IPS-15b (cell line): Measurements from ENCODE around the gene ARL6IP6.

ENCODE experiments used
- H3K27me3 ChIP-seq: one replicate; pipeline ENCODE4 v1.6.1; 2013; ENCODE audit warnings: low read length; ENCODE audit not compliant: control insufficient read depth, insufficient read depth
- H3K36me3 ChIP-seq: one replicate; pipeline ENCODE4 v1.6.1; 2013; ENCODE audit warnings: low read length; ENCODE audit not compliant: control insufficient read depth, insufficient read depth
- H3K4me1 ChIP-seq: one replicate; pipeline ENCODE4 v1.6.1; 2013; ENCODE audit warnings: mild to moderate bottlenecking, low read length; ENCODE audit not compliant: control insufficient read depth, insufficient read depth
- H3K4me3 ChIP-seq: one replicate; pipeline ENCODE4 v1.5.1; 2013; ENCODE audit warnings: low read depth, low read length
- H3K9ac ChIP-seq: one replicate; pipeline ENCODE4 v1.6.1; 2013; ENCODE audit warnings: low read depth, mild to moderate bottlenecking, low read length
- H3K9me3 ChIP-seq: one replicate; pipeline ENCODE4 v1.6.1; 2013; ENCODE audit warnings: mild to moderate bottlenecking, low read length; ENCODE audit not compliant: control insufficient read depth, insufficient read depth

ARL6IP6 gene

DNA sequence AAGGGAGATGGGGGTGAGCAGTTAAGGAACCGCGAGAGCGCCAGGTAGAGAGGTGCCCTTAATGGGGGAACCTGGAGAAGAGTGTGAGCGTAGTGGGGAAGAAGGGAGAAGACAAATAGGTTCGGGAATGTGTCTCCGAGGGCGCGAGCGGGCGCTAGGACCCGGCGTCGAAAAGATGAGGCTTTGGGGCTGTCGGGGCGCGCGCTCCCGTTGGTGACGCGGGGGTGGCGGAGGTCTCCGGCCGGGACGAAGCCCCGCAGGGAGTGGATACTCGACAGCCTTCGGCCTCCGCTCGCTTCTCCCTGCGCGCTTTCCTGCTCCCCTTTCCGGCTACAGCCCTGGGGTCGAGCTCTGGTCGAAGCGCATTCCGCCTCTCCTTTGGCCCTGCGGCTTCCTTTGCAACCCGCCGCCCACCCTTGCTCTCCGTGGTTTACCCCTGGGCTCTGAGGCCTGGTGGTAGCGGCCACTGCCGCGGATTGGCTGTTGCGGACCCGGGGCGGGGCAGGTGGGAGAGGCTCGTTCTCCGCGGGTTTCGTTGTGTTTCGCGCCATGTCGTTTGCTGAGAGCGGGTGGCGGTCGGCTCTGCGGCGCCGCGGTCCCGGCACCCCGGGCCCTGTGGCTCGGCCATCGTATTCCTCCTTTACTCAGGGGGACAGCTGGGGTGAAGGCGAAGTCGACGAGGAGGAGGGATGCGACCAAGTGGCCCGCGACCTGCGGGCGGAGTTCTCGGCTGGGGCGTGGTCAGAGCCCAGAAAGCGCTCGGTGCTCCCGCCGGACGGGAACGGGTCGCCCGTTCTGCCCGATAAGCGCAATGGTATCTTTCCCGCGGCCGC, at the start of gene ARL6IP6:
TSS of gene ARL6IP6 (plus strand) at position 545 of the 833 bp plus-strand sequence. CDS start at position 550, 5 bp downstream.
- Histone ChIP-seq H3K4me1 (peaks cover 4% of the 10 kb centered on the region), H3K4me3 (peak within 1 kb of the TSS; percentile 98), H3K9ac (peak within 1 kb of the TSS; percentile 99), H3K9me3 (no peaks in the 10 kb centered on the region), H3K36me3 (no peaks in the 10 kb centered on the region), H3K27me3 (no peaks in the 10 kb centered on the region)

DNA sequence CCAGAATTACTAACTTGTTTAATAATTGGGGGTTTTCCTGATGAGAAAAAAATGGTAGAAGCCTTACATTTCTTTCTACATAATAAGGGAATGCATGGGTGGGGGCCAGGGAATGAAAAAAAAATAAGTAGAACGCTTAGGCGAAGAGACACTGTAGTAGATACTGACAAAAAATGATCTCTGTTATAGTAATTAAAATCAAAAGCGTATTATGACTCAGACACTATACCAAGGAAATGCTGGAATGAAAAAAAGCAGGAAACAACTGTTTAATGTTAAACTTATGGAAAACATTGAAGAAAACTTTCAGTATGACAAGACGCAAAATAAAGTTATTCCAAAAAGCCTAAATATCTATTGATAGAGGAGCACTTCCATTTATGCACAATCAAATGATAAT, 44.1 kb upstream of the ARL6IP6 start:
- no peaks in the 10 kb centered on the region for H3K9me3 ChIP-seq
- H3K4me3 ChIP-seq = no peak overlapping the region
- peaks cover 5% of the 10 kb centered on the region for H3K36me3 ChIP-seq
- H3K27me3 ChIP-seq = no peaks in the 10 kb centered on the region
- H3K9ac ChIP-seq = no peak overlapping the region
- no peaks in the 10 kb centered on the region for H3K4me1 ChIP-seq

DNA sequence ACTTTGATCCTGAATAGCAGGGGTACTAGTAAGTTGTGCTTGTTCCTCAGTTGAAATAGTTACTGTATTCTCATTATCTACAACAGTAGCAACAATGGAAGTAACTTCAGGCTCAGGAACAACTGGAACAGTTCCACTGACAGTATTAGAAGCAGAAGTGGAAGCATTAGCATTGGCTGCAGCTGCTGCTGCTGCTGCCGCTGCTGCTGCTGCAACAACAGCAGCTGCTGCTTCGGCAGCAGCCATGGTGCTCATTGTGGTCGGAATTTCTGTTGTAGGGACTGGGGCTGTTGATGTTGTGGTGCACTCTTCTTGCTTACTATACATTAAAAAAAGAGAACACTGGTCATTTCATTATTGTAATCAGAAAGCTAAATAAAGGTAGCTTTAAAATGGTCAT, 42.0 kb upstream of the ARL6IP6 start:
- Histone ChIP-seq H3K9me3 (no peaks in the 10 kb centered on the region), H3K9ac (no peak overlapping the region), H3K27me3 (no peaks in the 10 kb centered on the region), H3K36me3 (peaks cover 5% of the 10 kb centered on the region), H3K4me3 (no peak overlapping the region), H3K4me1 (no peaks in the 10 kb centered on the region)

DNA sequence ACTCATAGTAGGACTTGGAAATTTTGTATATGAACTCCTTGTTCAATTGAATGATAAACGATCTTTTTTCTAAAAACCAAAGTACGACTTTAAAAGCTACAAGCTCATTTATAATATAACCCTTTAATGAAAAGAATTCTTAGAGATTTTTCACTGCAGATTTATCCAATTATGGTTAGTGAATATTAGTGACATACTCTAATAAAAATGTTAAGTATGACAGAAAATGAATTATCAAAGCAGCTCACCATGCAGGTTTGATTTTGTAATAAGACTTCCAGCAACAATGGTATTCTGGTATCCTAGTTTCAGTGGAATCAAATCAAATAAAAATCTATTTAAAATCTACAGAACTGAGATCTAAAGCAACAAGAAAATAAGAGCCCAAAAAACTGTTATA, 39.6 kb upstream of the ARL6IP6 start:
- Histone ChIP-seq H3K36me3 (peaks cover 5% of the 10 kb centered on the region), H3K9me3 (no peaks in the 10 kb centered on the region), H3K9ac (no peak overlapping the region), H3K4me1 (no peaks in the 10 kb centered on the region), H3K4me3 (no peak overlapping the region), H3K27me3 (no peaks in the 10 kb centered on the region)

DNA sequence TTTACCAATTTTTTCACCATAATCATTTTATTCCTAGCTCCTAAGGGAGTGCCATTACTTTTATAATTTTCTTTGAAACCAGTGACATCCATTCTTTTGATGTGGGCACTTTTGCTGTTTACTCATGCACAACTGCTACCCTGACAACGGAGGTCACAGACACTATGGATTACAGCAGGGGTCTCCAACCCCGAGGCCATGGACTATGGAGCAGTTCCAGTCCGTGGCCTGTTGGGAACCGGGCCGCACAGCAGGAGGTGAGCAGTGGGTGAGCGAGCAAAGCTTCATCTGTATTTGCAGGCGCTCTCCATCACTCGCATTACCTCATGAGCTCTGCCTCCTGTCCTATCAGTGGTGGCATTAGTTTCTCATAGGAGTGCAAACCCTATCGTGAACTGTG, 35.8 kb upstream of the ARL6IP6 start:
- Histone ChIP-seq H3K4me3 (no peak overlapping the region), H3K27me3 (no peaks in the 10 kb centered on the region), H3K9ac (no peak overlapping the region), H3K4me1 (no peaks in the 10 kb centered on the region), H3K9me3 (no peaks in the 10 kb centered on the region), H3K36me3 (no peaks in the 10 kb centered on the region)

DNA sequence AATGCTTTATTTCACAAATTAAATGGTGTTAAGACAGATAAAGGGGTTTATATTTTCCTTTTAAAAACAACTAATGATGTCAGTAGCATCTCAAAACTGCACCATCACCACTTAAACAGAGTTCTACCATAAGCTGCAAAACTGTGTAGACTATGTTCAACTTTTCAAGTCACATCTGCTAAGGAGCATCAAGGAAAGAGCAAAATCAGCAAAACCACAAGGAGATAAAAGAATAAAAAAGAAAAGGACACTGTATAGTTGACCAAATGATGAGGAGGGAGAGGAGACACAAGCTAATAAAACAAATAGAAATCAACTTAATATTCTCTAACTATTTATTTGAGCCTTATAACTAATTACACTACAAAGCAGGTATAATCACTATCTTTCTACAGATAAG, 35.0 kb upstream of the ARL6IP6 start:
- Histone ChIP-seq H3K36me3 (no peaks in the 10 kb centered on the region), H3K9me3 (no peaks in the 10 kb centered on the region), H3K4me1 (no peaks in the 10 kb centered on the region), H3K9ac (no peak overlapping the region), H3K4me3 (no peak overlapping the region), H3K27me3 (no peaks in the 10 kb centered on the region)

DNA sequence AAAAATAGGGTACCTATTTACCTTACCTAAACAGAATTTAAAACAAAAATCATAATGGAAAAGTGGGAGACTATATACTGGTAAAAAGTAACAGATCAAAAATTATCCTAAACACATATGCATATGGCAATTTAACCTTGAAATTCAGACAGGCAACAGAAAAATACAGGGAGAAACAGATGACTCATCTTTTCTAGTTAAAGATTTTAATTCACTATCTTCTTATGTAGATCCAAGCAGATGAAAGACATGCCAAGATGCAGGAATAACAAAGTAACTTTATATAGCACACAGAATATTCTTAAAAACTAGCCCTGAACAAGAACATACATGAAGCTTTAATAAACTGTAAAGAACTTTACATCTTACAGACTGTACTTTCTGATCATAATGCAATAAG, 32.1 kb upstream of the ARL6IP6 start:
- Histone ChIP-seq H3K27me3 (no peaks in the 10 kb centered on the region), H3K4me1 (no peaks in the 10 kb centered on the region), H3K36me3 (no peaks in the 10 kb centered on the region), H3K9ac (no peak overlapping the region), H3K9me3 (no peaks in the 10 kb centered on the region), H3K4me3 (no peak overlapping the region)

DNA sequence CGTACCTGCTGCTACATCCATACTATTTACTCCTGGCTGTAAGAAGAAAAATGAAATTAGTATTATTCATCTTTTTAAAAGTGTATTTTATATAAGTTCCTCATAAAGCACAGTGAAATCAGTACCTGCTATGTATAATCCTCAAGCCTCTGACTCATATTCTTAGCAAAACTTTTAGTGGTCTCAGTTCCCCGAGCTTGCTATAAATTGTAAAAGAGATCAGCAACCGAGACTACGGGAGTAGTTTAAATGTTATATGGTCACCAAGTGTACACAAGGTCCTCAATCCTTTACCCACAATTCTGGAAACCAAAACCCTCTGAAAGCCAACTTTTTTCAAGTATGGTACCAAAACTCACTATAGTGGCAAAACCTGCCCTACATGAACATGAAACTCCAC, 25.4 kb upstream of the ARL6IP6 start:
- Histone ChIP-seq H3K9me3 (no peaks in the 10 kb centered on the region), H3K36me3 (no peaks in the 10 kb centered on the region), H3K27me3 (no peaks in the 10 kb centered on the region), H3K4me3 (no peak overlapping the region), H3K9ac (no peak overlapping the region), H3K4me1 (no peaks in the 10 kb centered on the region)

DNA sequence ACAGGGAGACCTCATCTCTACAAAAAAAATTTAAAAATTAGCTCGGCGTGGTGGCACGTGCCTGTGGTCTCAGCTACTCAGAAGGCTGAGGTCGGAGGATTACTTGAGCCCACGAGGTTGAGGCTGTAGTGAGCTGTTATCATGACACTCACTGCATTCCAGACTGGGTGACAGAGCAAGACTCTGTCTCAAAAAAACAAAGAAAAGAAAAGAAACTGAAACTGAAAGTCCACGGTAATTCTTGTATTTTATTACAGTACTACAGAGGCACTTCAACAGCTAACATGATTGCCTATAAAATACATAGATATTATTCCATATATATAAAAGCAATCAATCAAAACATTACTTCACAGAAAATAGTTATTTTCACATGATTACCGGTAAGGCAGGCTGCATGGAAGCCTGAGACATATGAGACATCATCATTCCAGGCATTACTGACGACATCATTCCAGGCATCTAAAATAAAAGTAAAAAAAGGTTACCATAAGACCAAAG, 24.2 kb upstream of the ARL6IP6 start:
- H3K9me3 ChIP-seq = no peaks in the 10 kb centered on the region
- no peaks in the 10 kb centered on the region for H3K36me3 ChIP-seq
- H3K9ac ChIP-seq = no peak overlapping the region
- no peaks in the 10 kb centered on the region for H3K27me3 ChIP-seq
- H3K4me3 ChIP-seq = no peak overlapping the region
- H3K4me1 ChIP-seq = no peaks in the 10 kb centered on the region

DNA sequence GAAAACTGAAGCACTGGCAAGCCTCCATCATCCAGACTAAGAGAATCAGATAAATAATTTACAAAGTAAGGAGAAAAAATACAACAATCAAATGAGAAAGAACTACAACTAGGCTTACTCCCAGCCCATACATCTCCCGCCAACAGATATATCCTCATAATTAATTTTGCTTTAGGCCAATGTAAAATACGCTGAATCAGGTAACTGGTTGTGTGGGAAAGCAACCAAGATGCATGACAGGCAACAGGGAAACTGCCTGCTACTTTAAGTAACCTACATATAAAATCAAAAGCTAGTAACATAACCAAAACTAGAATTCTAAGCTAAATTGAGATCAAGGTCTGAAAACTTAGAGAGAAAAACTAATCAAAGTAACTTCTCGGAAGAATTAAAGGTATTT, 22.7 kb upstream of the ARL6IP6 start:
- Histone ChIP-seq H3K27me3 (no peaks in the 10 kb centered on the region), H3K4me1 (no peaks in the 10 kb centered on the region), H3K36me3 (no peaks in the 10 kb centered on the region), H3K9me3 (no peaks in the 10 kb centered on the region), H3K4me3 (no peak overlapping the region), H3K9ac (no peak overlapping the region)

DNA sequence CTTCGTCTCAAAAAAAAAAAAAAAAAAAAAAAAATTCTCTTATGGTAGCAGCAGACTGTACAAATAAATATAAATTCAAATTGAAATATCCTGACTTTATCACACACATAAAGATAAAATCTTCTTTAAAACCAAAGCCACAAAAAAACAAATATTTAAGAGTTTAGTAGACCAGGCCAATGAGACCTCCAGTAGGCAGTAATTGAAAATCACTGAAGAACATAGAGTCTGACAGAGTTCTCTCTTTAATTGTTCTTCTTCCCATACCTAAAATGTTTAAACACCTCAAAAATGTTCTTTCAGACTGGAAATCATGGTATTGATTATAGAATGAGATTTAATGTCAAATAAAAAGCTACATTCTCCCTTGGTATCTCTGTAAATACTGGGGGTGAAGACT, 21.9 kb upstream of the ARL6IP6 start:
- H3K27me3 ChIP-seq = no peaks in the 10 kb centered on the region
- H3K9me3 ChIP-seq = no peaks in the 10 kb centered on the region
- H3K9ac ChIP-seq = no peak overlapping the region
- H3K36me3 ChIP-seq = no peaks in the 10 kb centered on the region
- no peaks in the 10 kb centered on the region for H3K4me1 ChIP-seq
- no peak overlapping the region for H3K4me3 ChIP-seq

DNA sequence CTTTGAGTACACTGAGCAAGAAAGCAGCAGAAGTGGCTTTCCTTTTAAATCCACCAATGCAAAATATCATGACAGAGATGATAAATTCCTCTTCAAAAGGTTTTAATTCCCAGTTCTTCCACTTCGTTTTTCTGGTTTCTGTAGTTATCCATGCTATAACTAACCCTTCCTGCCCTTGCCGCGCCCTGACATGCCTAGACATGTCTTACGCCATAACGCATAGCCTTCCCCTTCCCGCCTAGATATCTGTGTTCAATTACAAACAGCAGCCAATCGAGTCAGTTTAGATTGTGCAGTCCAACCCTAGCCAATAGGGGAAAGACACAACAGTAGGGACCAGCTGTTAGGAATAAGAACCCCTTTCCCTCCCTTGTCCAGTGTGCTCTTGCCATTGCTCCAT, 17.2 kb upstream of the ARL6IP6 start:
- H3K9ac ChIP-seq = no peak overlapping the region
- no peaks in the 10 kb centered on the region for H3K27me3 ChIP-seq
- no peak overlapping the region for H3K4me3 ChIP-seq
- H3K4me1 ChIP-seq = no peaks in the 10 kb centered on the region
- H3K9me3 ChIP-seq = no peaks in the 10 kb centered on the region
- H3K36me3 ChIP-seq = peaks cover 5% of the 10 kb centered on the region
